Fibroblast of lung (primary cell): ENCODE data around the gene FNDC5. TPM values are rescaled to one million over a fixed set of nuclear protein-coding genes. Genes with fewer than 3 reads are reported as not detected.

Experiments used
- DNase-seq, 2 donors: peaks; one replicate each; pipeline versions ENCODE4 v3.0.0 to v3.0.0-alpha.2; 2010; ENCODE audit warnings: low read depth in 2 of 2
- H2AFZ ChIP-seq: 2 replicates; pipeline ENCODE4 v1.5.1; 2012; ENCODE audit warnings: low read length, control low read depth, inconsistent platforms
- H3K27ac ChIP-seq: 2 replicates; pipeline ENCODE4 v1.5.1; 2011; ENCODE audit warnings: low read length, control low read depth; ENCODE audit not compliant: insufficient read depth
- H3K27me3 ChIP-seq: 2 replicates; pipeline ENCODE4 v1.5.1; 2011; ENCODE audit warnings: mild to moderate bottlenecking, low read length; ENCODE audit not compliant: control insufficient read depth, insufficient read depth
- H3K36me3 ChIP-seq: 2 replicates; pipeline ENCODE4 v1.5.1; 2011; ENCODE audit warnings: low read length; ENCODE audit not compliant: control insufficient read depth, insufficient read depth
- H3K4me1 ChIP-seq: 2 replicates; pipeline ENCODE4 v1.5.1; 2011; ENCODE audit warnings: low read length; ENCODE audit not compliant: control insufficient read depth, insufficient read depth; ENCODE audit errors: extremely low read depth
- H3K4me2 ChIP-seq: 2 replicates; pipeline ENCODE4 v1.5.1; 2011; ENCODE audit warnings: low read length, control low read depth; ENCODE audit not compliant: insufficient read depth; ENCODE audit errors: extremely low read depth
- H3K4me3 ChIP-seq, 4 experiments: fragments of 200-600 bp in 1 of 4; sonication (generic) in 1 of 4; replicated peaks in 1 of 4; 2 replicates each; pipeline ENCODE4 v1.5.1; 2011 to 2016; ENCODE audit warnings: low read length in 4 of 4, low read depth in 3 of 4, mild to moderate bottlenecking in 3 of 4, control low read depth in 2 of 4, inconsistent platforms in 1 of 4, mixed read lengths in 1 of 4; ENCODE audit not compliant: insufficient read depth in 1 of 4; ENCODE audit errors: control extremely low read depth in 1 of 4
- H3K79me2 ChIP-seq: 2 replicates; pipeline ENCODE4 v1.5.1; 2012; ENCODE audit warnings: mild to moderate bottlenecking, low read length, inconsistent platforms; ENCODE audit not compliant: control insufficient read depth, insufficient read depth
- H3K9ac ChIP-seq: 2 replicates; pipeline ENCODE4 v1.5.1; 2011; ENCODE audit warnings: mild to moderate bottlenecking, low read length, control low read depth; ENCODE audit not compliant: insufficient read depth
- H3K9me3 ChIP-seq: 2 replicates; pipeline ENCODE4 v1.5.1; 2012; ENCODE audit warnings: low read depth, low read length; ENCODE audit not compliant: control insufficient read depth, insufficient read depth
- H4K20me1 ChIP-seq: 2 replicates; pipeline ENCODE4 v1.5.1; 2011; ENCODE audit warnings: low read length; ENCODE audit not compliant: control insufficient read depth, insufficient read depth; ENCODE audit errors: extremely low read depth
- EZH2 ChIP-seq: IDR thresholded peaks from 2 replicates; pipeline ENCODE4 v1.5.1; 2012; ENCODE audit warnings: low read length, control low read depth, mild to moderate bottlenecking; ENCODE audit errors: missing control alignments
- polyA plus RNA-seq, 2 donors: library from polyadenylated mRNA; depleted of rRNA in 1 of 2; stranded (reverse) in 1 of 2; unstranded in 1 of 2; fragments of >200 nt; gene quantifications; 2 replicates each; pipeline ENCODE4 v1.2.1, GENCODE V29; 2011 to 2012; ENCODE audit warnings: missing spikeins in 1 of 2
- total RNA-seq: library from RNA; depleted of rRNA; stranded (reverse); fragments of >200 nt; gene quantifications from 2 replicates; pipeline ENCODE4 v1.2.1, GENCODE V29; 2014
- TF ChIP-seq, protein P1 (sequence below), 2 donors: IDR thresholded peaks in 1 of 2; conservative IDR thresholded peaks in 1 of 2; 1 replicate in 1 of 2; 2 replicates in 1 of 2; pipeline ENCODE4 v1.5.1; 2011 to 2012; ENCODE audit warnings: low read length in 2 of 2, control low read depth in 1 of 2, inconsistent platforms in 1 of 2, low read depth in 1 of 2, mild to moderate bottlenecking in 1 of 2

The FNDC5 gene
- total and polyA plus RNA-seq, 2 donors (not counting 1 experiment from before 2014, with no cell fraction given), result 0.33 to 1.6 TPM

DNA sequence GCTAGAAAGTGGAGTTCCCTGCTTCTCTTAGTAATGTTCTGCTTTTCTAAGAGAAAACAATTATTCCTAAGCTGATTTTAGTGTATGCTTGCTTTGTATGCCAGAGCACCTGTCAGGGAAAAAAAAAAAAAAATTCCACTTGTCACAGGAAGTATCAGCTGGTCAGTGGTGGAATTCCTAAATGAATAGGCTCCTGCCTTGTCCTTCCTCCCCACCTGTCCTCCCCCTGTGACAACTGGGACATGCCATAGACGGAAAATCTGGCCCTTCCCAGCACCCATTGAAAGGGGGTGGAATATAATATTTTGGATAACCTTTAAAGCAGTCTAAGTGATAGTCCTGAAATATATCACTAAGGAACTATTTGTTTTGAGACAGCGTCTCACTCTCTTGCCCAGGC is 10.8 kb downstream of the FNDC5 start:
- peaks cover 1% of the 10 kb centered on the region for H3K36me3 ChIP-seq
- H3K27me3 ChIP-seq, result no peaks in the 10 kb centered on the region
- no peaks in the 10 kb centered on the region for H3K9me3 ChIP-seq
- no peaks in the 10 kb centered on the region for H3K79me2 ChIP-seq
- H3K4me3 ChIP-seq, result no peak overlapping the region
- no peak overlapping the region for H3K27ac ChIP-seq
- H3K9ac ChIP-seq, result no peak overlapping the region
- H4K20me1 ChIP-seq, result no peaks in the 10 kb centered on the region
- no peak for DNase-seq
- no peak for TF ChIP-seq EZH2
- TF ChIP-seq, protein P1, sequence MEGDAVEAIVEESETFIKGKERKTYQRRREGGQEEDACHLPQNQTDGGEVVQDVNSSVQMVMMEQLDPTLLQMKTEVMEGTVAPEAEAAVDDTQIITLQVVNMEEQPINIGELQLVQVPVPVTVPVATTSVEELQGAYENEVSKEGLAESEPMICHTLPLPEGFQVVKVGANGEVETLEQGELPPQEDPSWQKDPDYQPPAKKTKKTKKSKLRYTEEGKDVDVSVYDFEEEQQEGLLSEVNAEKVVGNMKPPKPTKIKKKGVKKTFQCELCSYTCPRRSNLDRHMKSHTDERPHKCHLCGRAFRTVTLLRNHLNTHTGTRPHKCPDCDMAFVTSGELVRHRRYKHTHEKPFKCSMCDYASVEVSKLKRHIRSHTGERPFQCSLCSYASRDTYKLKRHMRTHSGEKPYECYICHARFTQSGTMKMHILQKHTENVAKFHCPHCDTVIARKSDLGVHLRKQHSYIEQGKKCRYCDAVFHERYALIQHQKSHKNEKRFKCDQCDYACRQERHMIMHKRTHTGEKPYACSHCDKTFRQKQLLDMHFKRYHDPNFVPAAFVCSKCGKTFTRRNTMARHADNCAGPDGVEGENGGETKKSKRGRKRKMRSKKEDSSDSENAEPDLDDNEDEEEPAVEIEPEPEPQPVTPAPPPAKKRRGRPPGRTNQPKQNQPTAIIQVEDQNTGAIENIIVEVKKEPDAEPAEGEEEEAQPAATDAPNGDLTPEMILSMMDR (conservative IDR thresholded peaks at IDR 0.05 in 1 of 2, IDR thresholded peaks at IDR 0.05 in 1 of 2; ENCODE audit: low read depth in 1 of 2, low read length in 2 of 2), result no peak
- no peaks in the 10 kb centered on the region for H3K4me1 ChIP-seq
- H3K4me2 ChIP-seq, result no peak overlapping the region
- no peak overlapping the region for H2AFZ ChIP-seq

DNA sequence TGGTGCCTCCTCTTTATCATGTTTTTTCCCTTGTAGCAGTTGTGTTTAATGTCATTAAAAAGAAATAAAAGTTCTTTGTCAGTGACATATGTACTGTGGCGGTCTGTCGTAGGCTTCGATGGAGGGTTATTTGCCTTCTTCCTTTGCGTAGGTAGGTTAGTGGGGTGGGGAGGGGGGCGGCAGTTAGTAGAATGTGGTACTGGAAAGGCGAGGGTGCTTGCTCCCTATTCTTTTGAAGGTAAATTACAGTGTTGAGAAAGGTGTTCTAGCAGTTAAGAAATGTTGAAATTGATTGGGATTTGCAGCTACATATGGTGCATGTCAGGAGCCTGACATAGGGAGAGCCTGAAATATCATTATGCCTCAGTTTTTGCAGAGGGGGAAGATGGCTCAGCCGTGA is 11.9 kb downstream of the FNDC5 start:
- no peak for DNase-seq
- H4K20me1 ChIP-seq, result no peaks in the 10 kb centered on the region
- H3K27me3 ChIP-seq, result no peaks in the 10 kb centered on the region
- H3K36me3 ChIP-seq, result peaks cover 1% of the 10 kb centered on the region
- no peaks in the 10 kb centered on the region for H3K9me3 ChIP-seq
- H3K4me1 ChIP-seq, result no peaks in the 10 kb centered on the region
- no peak for TF ChIP-seq EZH2
- TF ChIP-seq, protein P1 (conservative IDR thresholded peaks at IDR 0.05 in 1 of 2, IDR thresholded peaks at IDR 0.05 in 1 of 2; ENCODE audit: low read depth in 1 of 2, low read length in 2 of 2), result no peak
- H3K4me2 ChIP-seq, result no peak overlapping the region
- H3K27ac ChIP-seq, result no peak overlapping the region
- no peaks in the 10 kb centered on the region for H3K79me2 ChIP-seq
- H2AFZ ChIP-seq, result no peak overlapping the region
- no peak overlapping the region for H3K4me3 ChIP-seq
- H3K9ac ChIP-seq, result no peak overlapping the region

DNA sequence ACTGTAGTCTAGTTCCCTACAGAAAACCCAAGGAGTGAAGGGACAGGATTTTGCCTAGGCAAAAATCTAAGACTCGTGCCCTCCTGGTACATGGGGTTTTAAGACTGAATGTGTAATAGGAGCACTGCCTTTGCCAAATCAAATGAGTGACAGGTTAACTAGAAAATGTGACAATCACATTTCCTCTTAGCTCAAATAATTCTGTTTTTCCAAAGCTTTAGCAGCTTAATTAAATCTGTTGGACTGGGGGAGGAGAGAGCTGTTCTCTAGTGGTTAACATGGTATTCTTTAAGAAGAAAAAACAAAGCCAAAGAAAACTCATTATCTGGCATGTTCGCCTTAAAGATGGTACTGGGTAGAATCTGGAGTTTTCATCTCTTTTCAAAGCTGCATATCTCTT is 12.6 kb downstream of the FNDC5 start:
- Histone ChIP-seq H4K20me1 (no peaks in the 10 kb centered on the region), H3K79me2 (no peaks in the 10 kb centered on the region), H3K4me2 (no peak overlapping the region), H3K27ac (no peak overlapping the region), H3K36me3 (peaks cover 5% of the 10 kb centered on the region), H3K9ac (no peak overlapping the region), H2AFZ (no peak overlapping the region), H3K9me3 (no peaks in the 10 kb centered on the region), H3K27me3 (no peaks in the 10 kb centered on the region), H3K4me3 (no peak overlapping the region), H3K4me1 (no peaks in the 10 kb centered on the region)
- TF ChIP-seq, protein P1 (conservative IDR thresholded peaks at IDR 0.05 in 1 of 2, IDR thresholded peaks at IDR 0.05 in 1 of 2; ENCODE audit: low read depth in 1 of 2, low read length in 2 of 2), result no peak
- no peak for TF ChIP-seq EZH2
- DNase-seq, result no peak
